Memory B cell (primary cell): ENCODE measurements around the gene ABHD6.

Experiments
- ATAC-seq: fragments of 150-1000 bp; cut with Tn5 transposase; 2 replicates; pipeline ENCODE4 v1.10.0; 2021; ENCODE audit warnings: low read depth, mild to moderate bottlenecking, moderate library complexity
- DNase-seq, 2 donors: peaks; one replicate each; pipeline ENCODE4 v3.0.0; 2022; ENCODE audit warnings: low spot score in 2 of 2
- H3K27ac Mint-ChIP-seq: one replicate; pipeline ENCODE4 v1.8.0; 2022; ENCODE audit warnings: mild to moderate bottlenecking, moderate library complexity, mixed read lengths
- H3K27me3 Mint-ChIP-seq: one replicate; pipeline ENCODE4 v1.8.0; 2022; ENCODE audit warnings: mixed read lengths
- H3K36me3 Mint-ChIP-seq: one replicate; pipeline ENCODE4 v1.8.0; 2022; ENCODE audit warnings: mild to moderate bottlenecking, mixed read lengths
- H3K4me1 Mint-ChIP-seq: one replicate; pipeline ENCODE4 v1.8.0; 2022; ENCODE audit warnings: mixed read lengths
- H3K4me3 Mint-ChIP-seq: one replicate; pipeline ENCODE4 v1.8.0; 2022; ENCODE audit warnings: mild to moderate bottlenecking, moderate library complexity, mixed read lengths
- H3K9me3 Mint-ChIP-seq: one replicate; pipeline ENCODE4 v1.8.0; 2022; ENCODE audit warnings: mixed read lengths

Gene ABHD6, protein sequence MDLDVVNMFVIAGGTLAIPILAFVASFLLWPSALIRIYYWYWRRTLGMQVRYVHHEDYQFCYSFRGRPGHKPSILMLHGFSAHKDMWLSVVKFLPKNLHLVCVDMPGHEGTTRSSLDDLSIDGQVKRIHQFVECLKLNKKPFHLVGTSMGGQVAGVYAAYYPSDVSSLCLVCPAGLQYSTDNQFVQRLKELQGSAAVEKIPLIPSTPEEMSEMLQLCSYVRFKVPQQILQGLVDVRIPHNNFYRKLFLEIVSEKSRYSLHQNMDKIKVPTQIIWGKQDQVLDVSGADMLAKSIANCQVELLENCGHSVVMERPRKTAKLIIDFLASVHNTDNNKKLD

DNA sequence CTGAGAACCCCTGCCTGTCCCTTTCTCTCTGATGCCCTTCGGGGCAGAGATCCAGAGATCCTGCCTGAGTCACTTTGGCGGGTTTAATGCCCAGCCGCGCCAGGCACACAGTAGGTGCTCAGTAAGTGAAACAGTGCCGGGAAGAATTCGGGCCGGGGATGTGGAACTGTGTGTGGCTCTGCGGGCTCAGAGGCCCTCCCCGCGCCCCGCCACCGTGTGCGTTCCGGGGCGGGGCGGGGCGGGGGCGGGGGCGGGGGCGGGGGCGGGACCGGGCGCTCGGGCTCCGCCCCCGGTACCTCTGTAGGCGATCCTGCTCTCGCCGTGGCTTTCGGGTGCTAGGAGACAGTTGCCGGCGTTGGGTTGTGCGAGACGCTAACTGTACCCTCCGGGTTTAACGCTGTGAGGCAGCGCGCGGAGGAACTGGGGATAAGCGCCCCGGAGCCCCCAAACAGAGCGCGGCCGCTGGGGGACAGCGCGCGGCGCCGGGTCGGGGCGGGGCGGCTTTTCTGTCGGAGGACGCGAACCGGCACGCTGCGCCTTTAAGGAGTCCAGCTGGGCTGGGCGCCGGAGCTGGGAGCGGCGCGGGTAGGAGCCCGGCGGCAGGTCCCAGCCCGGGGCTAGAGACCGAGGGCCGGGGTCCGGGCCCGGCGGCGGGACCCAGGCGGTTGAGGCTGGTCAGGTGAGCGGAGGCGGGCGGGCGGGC lies at the start of gene ABHD6:
TSS of gene ABHD6 (plus strand) at position 555 of the 703 bp plus-strand sequence. CDS start 18,795 bp downstream, outside the sequence.
- DNase-seq (peak; percentile 87 to 97), ATAC-seq (peak; percentile 73)
- no peaks in the 10 kb centered on the region for H3K36me3 Mint-ChIP-seq
- H3K9me3 Mint-ChIP-seq: no peaks in the 10 kb centered on the region
- no peaks in the 10 kb centered on the region for H3K27me3 Mint-ChIP-seq
- peak within 1 kb of the TSS; percentile 99 for H3K4me3 Mint-ChIP-seq
- H3K4me1 Mint-ChIP-seq: peaks cover 44% of the 10 kb centered on the region
- H3K27ac Mint-ChIP-seq: peak within 1 kb of the TSS; percentile 86

DNA sequence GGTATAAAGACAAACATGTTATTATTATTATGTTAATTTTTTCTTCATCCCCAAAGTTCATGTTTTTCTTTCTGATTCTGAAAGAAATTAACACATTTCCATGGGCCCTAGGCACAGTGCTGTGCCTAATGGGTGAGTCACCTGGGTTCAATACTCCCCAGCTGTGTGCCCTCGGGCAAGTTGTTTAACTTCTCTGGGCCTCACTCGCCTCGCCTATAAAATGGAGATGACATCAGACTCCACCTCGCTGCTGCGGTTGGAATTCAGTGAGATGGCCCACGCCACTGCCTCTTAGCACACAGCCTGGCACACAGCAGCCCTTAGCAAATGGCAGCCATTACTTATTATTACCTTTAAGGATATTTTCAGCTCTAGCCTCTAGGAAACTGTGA lies 49.4 kb upstream of the ABHD6 start:
- ATAC-seq: no peak

DNA sequence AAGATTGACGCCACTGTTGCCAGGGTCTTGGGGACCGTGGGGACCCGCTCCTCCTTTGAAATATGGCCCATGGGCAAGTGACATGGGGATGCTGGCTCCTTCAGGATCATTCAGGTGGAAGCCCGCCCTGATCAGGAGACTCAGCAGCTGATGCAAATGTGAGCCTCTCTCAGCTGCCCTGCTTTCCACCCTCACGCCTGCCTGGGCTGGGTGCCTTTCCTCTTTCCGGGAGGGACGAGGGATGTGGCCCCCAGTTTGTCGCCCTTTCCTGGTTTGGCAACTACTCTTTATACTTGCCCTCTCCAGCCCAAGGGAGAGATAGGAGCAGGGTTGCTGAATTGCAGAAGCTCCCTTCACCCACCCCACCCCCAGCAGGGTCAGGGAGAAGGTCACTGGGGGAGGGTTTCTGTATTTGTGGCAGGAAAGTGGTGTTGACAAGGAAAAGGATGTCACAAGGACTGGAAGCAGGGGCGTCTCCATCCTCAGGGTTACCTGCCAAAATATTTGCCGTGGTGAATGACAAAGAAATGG lies 48.6 kb upstream of the ABHD6 start:
- no peak for ATAC-seq
- H3K4me1 Mint-ChIP-seq: peaks cover 4% of the 10 kb centered on the region

More for the DNA sequence above, 49.4 kb upstream of the ABHD6 start:
- no peaks in the 10 kb centered on the region for H3K36me3 Mint-ChIP-seq
- H3K27ac Mint-ChIP-seq: no peak overlapping the region
- no peak overlapping the region for H3K4me3 Mint-ChIP-seq
- peaks cover 7% of the 10 kb centered on the region for H3K4me1 Mint-ChIP-seq
- no peak for DNase-seq
- H3K9me3 Mint-ChIP-seq: no peaks in the 10 kb centered on the region
- H3K27me3 Mint-ChIP-seq: no peaks in the 10 kb centered on the region

DNA sequence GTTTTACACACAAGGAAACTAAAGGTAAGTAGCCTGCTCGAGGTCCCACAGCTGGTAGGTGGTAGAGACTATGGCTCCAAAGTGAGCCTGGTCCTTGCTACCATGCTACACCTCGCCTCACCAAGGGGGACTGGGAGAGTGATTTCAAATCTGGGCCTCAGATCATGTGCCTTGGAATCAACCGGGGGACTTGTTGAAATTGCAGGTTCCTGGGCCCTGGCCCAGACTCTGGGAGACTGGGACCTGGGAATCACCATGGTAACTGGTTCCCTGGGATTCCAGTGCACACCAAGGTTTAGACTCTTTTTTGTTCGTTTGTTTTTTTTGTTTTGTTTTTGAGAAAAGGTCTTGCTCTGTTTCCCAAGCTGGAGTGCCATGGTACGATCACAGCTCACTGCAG lies 47.9 kb upstream of the ABHD6 start:
- DNase-seq (no peak), ATAC-seq (no peak)
- no peak overlapping the region for H3K27ac Mint-ChIP-seq
- H3K4me1 Mint-ChIP-seq: peaks cover 4% of the 10 kb centered on the region
- no peak overlapping the region for H3K4me3 Mint-ChIP-seq
- no peaks in the 10 kb centered on the region for H3K9me3 Mint-ChIP-seq
- H3K27me3 Mint-ChIP-seq: no peaks in the 10 kb centered on the region
- no peaks in the 10 kb centered on the region for H3K36me3 Mint-ChIP-seq

More for the DNA sequence above, 48.6 kb upstream of the ABHD6 start:
- no peaks in the 10 kb centered on the region for H3K9me3 Mint-ChIP-seq
- H3K27me3 Mint-ChIP-seq: no peaks in the 10 kb centered on the region
- no peaks in the 10 kb centered on the region for H3K36me3 Mint-ChIP-seq
- DNase-seq: no peak
- no peak overlapping the region for H3K4me3 Mint-ChIP-seq
- no peak overlapping the region for H3K27ac Mint-ChIP-seq

DNA sequence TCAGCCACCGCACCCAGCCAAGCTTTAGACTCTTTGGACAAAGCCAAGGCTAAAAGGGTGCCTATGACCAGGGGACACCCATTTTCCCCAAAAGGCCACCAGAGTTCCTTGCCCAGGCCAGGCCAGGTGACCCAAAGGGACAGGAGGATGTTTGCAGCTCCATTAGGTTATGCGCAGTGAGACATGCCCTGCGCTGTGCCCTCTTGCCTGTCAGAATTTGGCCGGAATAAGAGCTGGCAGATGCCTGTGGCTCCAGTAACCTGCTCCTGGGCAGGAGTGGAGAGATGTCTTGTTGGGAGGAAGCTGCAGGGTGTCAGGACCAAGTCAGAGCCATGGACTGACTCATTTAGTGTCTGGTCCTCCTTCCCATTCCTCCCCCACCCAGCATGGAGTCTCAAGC lies 47.3 kb upstream of the ABHD6 start:
- Mint-ChIP-seq H3K27me3 (no peaks in the 10 kb centered on the region), H3K36me3 (no peaks in the 10 kb centered on the region), H3K27ac (no peak overlapping the region), H3K4me3 (no peak overlapping the region), H3K4me1 (peaks cover 4% of the 10 kb centered on the region), H3K9me3 (no peaks in the 10 kb centered on the region)
- DNase-seq (no peak), ATAC-seq (no peak)

DNA sequence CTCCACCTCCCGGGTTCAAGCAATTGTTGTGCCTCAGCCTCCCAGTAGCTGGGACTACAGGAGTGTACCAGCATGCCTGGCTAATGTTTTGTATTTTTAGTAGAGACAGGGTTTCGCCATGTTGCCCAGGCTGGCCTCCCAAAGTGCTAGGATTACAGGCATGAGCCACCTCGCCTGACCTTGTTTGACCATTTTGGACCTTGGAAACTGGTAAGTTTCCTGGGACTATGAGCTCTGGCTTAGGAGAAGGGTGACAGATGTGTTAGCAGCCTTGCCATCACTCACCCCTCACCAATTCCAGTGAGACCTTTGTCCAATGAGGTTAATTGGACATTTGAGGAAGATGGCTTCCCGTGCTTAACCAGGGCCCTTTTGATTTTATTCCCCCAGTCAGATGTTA lies 46.7 kb upstream of the ABHD6 start:
- Mint-ChIP-seq H3K36me3 (no peaks in the 10 kb centered on the region), H3K27me3 (no peaks in the 10 kb centered on the region), H3K4me3 (no peak overlapping the region), H3K9me3 (no peaks in the 10 kb centered on the region), H3K27ac (peak overlapping the region; percentile 26), H3K4me1 (peaks cover 4% of the 10 kb centered on the region)
- DNase-seq (no peak), ATAC-seq (no peak)

DNA sequence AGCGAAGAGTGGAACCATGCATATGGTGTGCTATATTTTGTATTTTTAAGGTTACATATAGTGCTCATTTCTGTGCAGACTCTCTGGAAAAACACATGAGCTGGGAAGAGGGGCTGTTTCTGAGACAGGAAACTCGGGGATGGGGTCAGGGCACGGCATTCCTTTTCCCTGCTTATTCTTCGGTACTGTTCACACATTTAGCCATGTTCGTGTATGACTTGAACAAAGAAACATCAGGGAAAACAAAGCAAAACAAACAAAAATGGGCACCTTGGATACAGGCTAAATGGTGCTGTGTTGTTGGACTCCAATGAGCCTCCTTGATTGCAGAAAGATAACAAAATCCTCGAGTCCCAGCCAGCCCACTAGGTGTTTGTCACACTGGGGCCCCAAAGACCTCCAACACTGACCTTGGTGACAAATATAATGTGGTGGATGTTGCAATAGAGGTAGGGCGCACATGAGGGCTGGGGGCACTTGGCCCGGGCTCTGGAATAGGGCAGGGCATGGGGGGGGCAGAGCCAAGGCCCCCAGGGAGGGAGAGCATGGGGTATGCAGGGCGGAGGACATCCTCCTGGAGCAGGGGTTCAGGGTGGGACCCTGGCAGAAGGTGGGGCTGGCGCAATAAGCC lies 46.1 kb upstream of the ABHD6 start:
- peak overlapping the region; percentile 26 for H3K27ac Mint-ChIP-seq
- peaks cover 5% of the 10 kb centered on the region for H3K4me1 Mint-ChIP-seq
- ATAC-seq: no peak
- no peaks in the 10 kb centered on the region for H3K27me3 Mint-ChIP-seq
- H3K4me3 Mint-ChIP-seq: no peak overlapping the region
- H3K36me3 Mint-ChIP-seq: no peaks in the 10 kb centered on the region
- DNase-seq: no peak
- H3K9me3 Mint-ChIP-seq: no peaks in the 10 kb centered on the region

DNA sequence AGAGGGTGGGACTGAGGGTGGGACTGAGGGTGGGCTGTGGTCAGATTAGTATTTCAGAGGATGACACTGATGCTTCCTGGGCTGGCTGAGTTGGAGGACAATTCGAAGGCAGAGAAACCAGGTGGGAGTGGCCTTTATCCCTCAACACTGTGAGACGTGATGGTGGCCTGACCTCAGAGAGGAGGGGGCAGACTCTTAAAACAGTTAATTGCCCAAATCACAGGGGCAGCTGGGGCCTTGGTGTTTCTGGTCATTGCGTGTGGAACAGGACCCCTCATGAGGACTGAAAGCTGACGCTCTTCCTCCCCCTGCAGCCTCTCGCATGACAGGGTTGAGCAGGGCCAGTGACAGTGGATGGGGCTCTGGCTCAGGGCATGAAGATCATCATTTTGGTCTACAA lies 45.5 kb upstream of the ABHD6 start:
- H3K27ac Mint-ChIP-seq: peak overlapping the region; percentile 46
- no peak for DNase-seq
- no peaks in the 10 kb centered on the region for H3K36me3 Mint-ChIP-seq
- no peaks in the 10 kb centered on the region for H3K27me3 Mint-ChIP-seq
- H3K4me1 Mint-ChIP-seq: peaks cover 11% of the 10 kb centered on the region
- no peak for ATAC-seq
- no peaks in the 10 kb centered on the region for H3K9me3 Mint-ChIP-seq
- H3K4me3 Mint-ChIP-seq: no peak overlapping the region

DNA sequence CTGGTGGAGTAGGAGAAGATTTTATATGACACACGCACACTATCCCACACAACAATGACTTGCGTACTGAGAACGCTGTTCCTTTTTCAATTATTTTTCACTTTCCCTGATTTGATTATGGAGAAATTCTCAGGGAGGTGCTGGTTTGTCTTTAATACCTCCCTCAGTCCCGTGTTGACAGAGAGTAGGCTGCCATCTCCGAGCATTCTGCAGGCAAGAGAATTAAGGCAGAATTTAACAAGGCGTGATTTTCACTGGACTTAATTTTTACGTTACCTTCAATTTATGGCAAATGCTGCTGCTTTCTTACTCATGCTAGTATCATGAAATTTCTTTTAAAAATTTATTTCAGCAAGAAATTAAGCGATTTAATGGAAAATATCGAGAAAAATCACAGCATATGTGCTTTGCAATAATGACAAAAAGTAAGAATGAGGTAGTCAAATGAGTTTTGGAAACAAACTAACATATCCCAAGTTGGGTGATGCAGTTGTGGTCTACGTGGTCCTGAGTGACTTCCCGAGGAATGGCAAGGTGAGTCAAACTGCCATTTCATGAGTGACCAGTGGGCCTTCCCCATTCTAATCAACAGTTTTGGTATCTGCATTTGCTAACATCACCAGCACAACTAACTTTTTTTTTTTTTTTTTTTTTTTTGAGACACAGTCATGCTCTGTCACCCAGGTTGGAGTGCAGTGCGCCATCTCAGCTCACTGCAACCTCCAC lies 43.7 kb upstream of the ABHD6 start:
- DNase-seq (no peak), ATAC-seq (no peak)
- H3K27ac Mint-ChIP-seq: no peak overlapping the region
- no peaks in the 10 kb centered on the region for H3K27me3 Mint-ChIP-seq
- no peak overlapping the region for H3K4me3 Mint-ChIP-seq
- no peaks in the 10 kb centered on the region for H3K36me3 Mint-ChIP-seq
- peaks cover 20% of the 10 kb centered on the region for H3K4me1 Mint-ChIP-seq
- no peaks in the 10 kb centered on the region for H3K9me3 Mint-ChIP-seq

DNA sequence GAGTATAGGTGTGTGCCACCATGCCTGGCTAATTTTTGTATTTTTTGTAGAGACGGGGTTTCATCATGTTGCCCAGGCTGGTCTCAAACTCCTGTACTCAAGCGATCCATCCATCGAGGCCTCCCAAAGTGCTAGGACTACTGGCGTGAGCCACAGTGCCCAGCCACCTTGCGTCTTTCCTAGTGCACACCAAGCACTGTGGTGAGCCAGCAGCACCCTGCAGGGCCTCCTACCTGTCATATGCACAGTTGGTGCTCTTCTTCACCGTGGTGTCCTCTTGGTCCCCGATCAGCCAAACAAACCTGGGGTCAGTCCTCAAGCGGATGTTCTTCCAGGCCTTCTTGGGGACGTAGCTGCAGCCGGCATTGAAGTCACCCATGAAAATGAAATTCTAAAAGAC lies 40.0 kb upstream of the ABHD6 start:
- no peak for ATAC-seq
- Mint-ChIP-seq H3K36me3 (no peaks in the 10 kb centered on the region), H3K4me1 (peaks cover 32% of the 10 kb centered on the region)

DNA sequence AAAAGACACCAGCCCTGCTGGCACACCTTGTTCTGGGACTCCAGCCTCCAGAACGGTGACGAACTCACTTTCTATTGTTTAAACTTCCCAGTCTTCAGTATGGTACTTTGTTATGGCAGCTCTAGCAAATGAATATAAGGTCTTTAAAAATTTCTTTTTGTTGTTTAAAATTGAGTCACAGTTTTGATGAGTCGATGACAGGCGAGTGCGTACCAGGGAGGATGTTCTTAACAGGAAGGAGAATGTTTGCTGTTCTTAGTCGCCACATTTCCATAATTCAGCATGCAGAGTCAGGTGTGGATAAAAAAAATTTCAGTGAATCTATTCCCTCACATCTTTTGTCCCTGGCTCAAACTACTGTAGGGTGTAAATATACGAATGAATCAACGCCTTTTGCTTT lies 39.2 kb upstream of the ABHD6 start:
- no peak overlapping the region for H3K4me3 Mint-ChIP-seq
- DNase-seq (no peak), ATAC-seq (no peak)
- peaks cover 1% of the 10 kb centered on the region for H3K9me3 Mint-ChIP-seq
- no peaks in the 10 kb centered on the region for H3K36me3 Mint-ChIP-seq
- peaks cover 37% of the 10 kb centered on the region for H3K4me1 Mint-ChIP-seq
- peak overlapping the region; percentile 98 for H3K27ac Mint-ChIP-seq
- no peaks in the 10 kb centered on the region for H3K27me3 Mint-ChIP-seq

More for the DNA sequence above, 40.0 kb upstream of the ABHD6 start:
- no peak for DNase-seq
- Mint-ChIP-seq H3K4me3 (no peak overlapping the region), H3K27ac (peak overlapping the region; percentile 98), H3K9me3 (peaks cover 1% of the 10 kb centered on the region), H3K27me3 (no peaks in the 10 kb centered on the region)

DNA sequence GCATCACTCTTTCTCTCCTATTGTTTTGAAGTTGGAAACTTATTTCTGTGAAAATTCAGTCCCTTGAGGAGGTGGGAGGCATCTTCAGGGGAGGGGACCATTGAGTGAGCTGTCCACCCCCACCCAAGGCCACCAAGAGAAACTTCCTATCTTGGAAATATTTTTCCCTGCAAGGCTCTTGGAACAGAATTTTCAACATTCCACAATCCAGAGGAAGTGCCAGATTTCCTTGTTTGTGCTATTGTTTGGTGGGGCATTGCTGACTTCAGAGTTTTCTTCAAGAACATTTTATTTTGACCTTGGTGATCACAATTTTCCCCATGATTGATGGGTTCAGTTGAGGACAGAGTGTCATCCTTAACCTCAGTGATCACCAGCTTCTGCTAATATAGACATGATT lies 38.8 kb upstream of the ABHD6 start:
- Mint-ChIP-seq H3K27me3 (no peaks in the 10 kb centered on the region), H3K4me3 (no peak overlapping the region), H3K27ac (peak overlapping the region; percentile 98), H3K4me1 (peaks cover 37% of the 10 kb centered on the region), H3K36me3 (no peaks in the 10 kb centered on the region), H3K9me3 (peaks cover 1% of the 10 kb centered on the region)
- no peak for ATAC-seq
- DNase-seq: no peak

DNA sequence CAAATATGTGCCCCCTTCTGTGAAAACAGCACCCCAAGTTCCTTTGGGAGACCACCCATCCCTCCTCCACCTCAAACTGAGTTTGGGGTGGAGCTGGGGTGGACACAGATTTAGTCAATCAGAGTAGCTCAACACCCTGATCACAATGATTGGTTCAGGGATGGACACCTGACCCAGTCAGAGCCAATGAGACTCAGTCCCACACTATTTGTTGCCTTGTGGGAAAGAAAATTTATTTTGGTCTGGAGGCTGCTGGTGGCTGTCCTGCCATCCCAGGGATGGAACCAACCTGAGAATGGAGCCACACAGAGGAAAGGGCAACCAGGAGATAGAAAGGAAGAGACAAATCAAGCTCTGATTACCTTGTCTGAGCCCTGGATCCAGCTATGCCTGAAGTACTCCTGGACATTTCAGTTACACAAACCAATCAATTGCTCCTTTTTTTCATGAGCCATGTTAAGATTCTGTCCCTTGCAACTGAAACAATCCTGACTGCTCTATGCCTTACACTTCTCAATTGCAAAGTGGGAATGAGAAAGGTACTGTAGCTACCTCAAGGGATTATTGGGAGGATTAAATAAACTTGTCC lies 37.4 kb upstream of the ABHD6 start:
- H3K9me3 Mint-ChIP-seq: peaks cover 1% of the 10 kb centered on the region
- H3K27ac Mint-ChIP-seq: peak overlapping the region; percentile 70
- DNase-seq (no peak), ATAC-seq (no peak)
- no peak overlapping the region for H3K4me3 Mint-ChIP-seq
- H3K36me3 Mint-ChIP-seq: no peaks in the 10 kb centered on the region
- H3K27me3 Mint-ChIP-seq: no peaks in the 10 kb centered on the region
- peaks cover 37% of the 10 kb centered on the region for H3K4me1 Mint-ChIP-seq
